NK-92 (cell line): ENCODE results near the gene TRAPPC3.

Source experiments
- DNase-seq: peaks from one replicate; lab custom pipeline; 2025; ENCODE audit not compliant: unreplicated experiment; lab: John Stamatoyannopoulos, UW

Gene TRAPPC3

GRCh38 chr1:36128126-36128904, 21.0 kb downstream of the TRAPPC3 start:
- DNase-seq: no peak

- DNase-seq: no peak
Observed at GRCh38 chr1:36126797-36127500, 22.3 kb downstream of the TRAPPC3 start.

GRCh38 chr1:36126005-36126716, 23.1 kb downstream of the TRAPPC3 start:
- no peak for DNase-seq

GRCh38 chr1:36125129-36125991, 23.9 kb downstream of the TRAPPC3 start, which contains the start of gene COL8A2:
TSS of gene COL8A2 (minus strand) at chr1:36125222. CDS start at chr1:36100242, 24,980 bp downstream.
- DNase-seq: no peak

- no peak for DNase-seq
Observed at GRCh38 chr1:36124404-36125128, 24.7 kb downstream of the TRAPPC3 start.

GRCh38 chr1:36123356-36123755, 25.9 kb downstream of the TRAPPC3 start:
- DNase-seq: no peak

GRCh38 chr1:36122062-36123030, 26.9 kb downstream of the TRAPPC3 start:
- DNase-seq: no peak

- no peak for DNase-seq
Observed at GRCh38 chr1:36119456-36119855, 29.8 kb downstream of the TRAPPC3 start.

- no peak for DNase-seq
Observed at GRCh38 chr1:36118447-36119204, 30.7 kb downstream of the TRAPPC3 start.

GRCh38 chr1:36116901-36117300, 32.4 kb downstream of the TRAPPC3 start:
- no peak for DNase-seq

GRCh38 chr1:36115931-36116330, 33.4 kb downstream of the TRAPPC3 start:
- DNase-seq: no peak

- no peak for DNase-seq
Observed at GRCh38 chr1:36115200-36115669, 34.1 kb downstream of the TRAPPC3 start.

- no peak for DNase-seq
Observed at GRCh38 chr1:36114371-36114770, 34.9 kb downstream of the TRAPPC3 start.

GRCh38 chr1:36112823-36113222, 36.5 kb downstream of the TRAPPC3 start:
- no peak for DNase-seq

GRCh38 chr1:36111151-36111550, 38.1 kb downstream of the TRAPPC3 start:
- no peak for DNase-seq

- no peak for DNase-seq
Observed at GRCh38 chr1:36109041-36109679, 40.1 kb downstream of the TRAPPC3 start.

GRCh38 chr1:36108314-36108713, 41.0 kb downstream of the TRAPPC3 start:
- DNase-seq: no peak

- DNase-seq: no peak
Observed at GRCh38 chr1:36107394-36107793, 41.9 kb downstream of the TRAPPC3 start.
